Hepatocyte (in vitro differentiated cells): Measurements from ENCODE around the gene PIGN.

Experiments
- EZH2 ChIP-seq: fragments of 200-600 bp; sonication (generic); IDR thresholded peaks from 2 replicates; pipeline ENCODE4 v1.6.1; 2016; ENCODE audit warnings: antibody characterized with exemption, mild to moderate bottlenecking, borderline replicate concordance
- EZH2phosphoT487 ChIP-seq: fragments of 200-600 bp; sonication (generic); IDR thresholded peaks from one replicate; pipeline ENCODE4 v1.6.1; 2018; ENCODE audit warnings: antibody characterized with exemption, mild to moderate bottlenecking, low read depth, moderate library complexity; ENCODE audit not compliant: unreplicated experiment, severe bottlenecking
- TF ChIP-seq, protein P1 (sequence below): fragments of 200-600 bp; sonication (generic); IDR thresholded peaks from 2 replicates; pipeline ENCODE4 v1.5.1; 2016; ENCODE audit warnings: antibody characterized with exemption, mild to moderate bottlenecking; ENCODE audit not compliant: poor library complexity

DNA sequence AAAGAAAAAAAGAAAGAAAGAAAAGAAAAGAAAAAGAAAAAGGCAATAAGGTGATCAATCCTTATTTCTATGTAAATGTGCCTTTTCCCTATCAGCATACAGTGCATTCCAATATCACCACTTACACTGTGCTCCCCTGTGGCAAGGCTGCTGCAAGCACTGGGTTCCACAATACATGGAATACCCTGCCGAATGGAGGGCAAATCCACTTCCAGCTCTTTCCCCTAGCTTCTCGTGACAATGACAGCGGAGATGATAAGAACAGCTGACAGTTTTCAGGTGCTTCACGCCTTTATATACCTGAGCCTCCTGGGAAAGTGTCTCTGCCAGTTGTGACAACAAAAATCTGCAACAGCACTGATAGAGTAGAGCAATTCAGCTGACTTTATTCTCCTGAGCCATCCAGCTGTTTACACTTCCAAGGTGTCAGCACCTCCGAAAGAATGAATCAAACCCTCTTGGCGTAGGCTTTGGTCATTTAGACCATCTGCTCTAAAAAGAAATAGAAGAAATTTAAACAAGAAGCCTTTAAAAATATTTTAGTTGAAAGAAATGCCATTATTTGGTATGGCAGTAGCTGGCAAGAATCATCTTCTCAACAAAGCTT lies 158.8 kb downstream of the PIGN start:
- TF ChIP-seq, protein P1, sequence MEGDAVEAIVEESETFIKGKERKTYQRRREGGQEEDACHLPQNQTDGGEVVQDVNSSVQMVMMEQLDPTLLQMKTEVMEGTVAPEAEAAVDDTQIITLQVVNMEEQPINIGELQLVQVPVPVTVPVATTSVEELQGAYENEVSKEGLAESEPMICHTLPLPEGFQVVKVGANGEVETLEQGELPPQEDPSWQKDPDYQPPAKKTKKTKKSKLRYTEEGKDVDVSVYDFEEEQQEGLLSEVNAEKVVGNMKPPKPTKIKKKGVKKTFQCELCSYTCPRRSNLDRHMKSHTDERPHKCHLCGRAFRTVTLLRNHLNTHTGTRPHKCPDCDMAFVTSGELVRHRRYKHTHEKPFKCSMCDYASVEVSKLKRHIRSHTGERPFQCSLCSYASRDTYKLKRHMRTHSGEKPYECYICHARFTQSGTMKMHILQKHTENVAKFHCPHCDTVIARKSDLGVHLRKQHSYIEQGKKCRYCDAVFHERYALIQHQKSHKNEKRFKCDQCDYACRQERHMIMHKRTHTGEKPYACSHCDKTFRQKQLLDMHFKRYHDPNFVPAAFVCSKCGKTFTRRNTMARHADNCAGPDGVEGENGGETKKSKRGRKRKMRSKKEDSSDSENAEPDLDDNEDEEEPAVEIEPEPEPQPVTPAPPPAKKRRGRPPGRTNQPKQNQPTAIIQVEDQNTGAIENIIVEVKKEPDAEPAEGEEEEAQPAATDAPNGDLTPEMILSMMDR, result no peak
- TF ChIP-seq EZH2 (no peak), EZH2phosphoT487 (no peak)
